Measurements from ENCODE around the gene SENP8. TPM values are rescaled to one million over a fixed set of nuclear protein-coding genes. Genes with fewer than 3 reads are reported as not detected.

The SENP8 gene
- total and polyA plus RNA-seq, 2 of the 13 experiments (the other 11 are each of a cell fraction or from before 2014, with no cell fraction given) = 2.7 to 3.0 TPM

DNA sequence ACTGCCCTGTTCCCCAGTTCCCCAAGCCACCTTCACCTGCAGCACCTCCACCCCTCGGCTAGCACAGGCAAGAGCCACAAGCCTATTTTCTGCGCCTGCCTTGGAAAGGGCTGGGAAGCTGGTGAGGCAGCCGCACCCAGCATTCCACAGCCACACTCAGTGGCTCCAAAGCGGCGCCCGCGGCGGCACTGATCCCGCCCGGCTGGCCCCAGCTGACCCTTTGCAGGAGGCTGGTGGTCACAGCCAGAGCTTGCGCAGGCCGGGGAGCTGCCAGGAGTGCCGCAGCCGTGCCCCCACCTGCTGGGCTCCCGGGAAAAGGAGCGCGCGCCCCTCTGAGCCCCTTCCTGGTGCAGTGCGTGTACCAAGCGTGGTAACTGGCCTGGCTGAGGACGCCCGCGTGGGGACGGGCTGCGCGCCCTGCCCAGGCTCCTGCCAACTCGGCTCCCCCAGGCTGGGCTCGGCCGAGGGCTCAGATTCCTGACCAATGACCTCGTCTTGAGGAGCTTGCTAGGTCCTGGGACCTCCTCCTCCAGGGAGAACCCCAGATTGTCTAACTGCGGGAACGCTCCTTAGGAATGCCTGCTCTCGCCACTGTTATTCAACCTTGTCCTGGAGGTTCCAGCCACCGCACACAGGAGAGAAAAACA is 66.1 kb downstream of the SENP8 start (continued):
- TF ChIP-seq ZHX1 (CRISPR knock-in tag; IDR thresholded peaks at IDR 0.05; ENCODE audit: low read depth) (no peak), POLR2AphosphoS2 (IDR thresholded peaks at IDR 0.05; ENCODE audit: low read depth, low read length) (no peak), EP300 (IDR thresholded peaks at IDR 0.05; ENCODE audit: low read depth in 2 of 2, low read length in 2 of 2) (peak in 1 of 2 experiments; percentile 17; a peak in 1 of 4 replicates), EP300 (CRISPR knock-in tag; IDR thresholded peaks at IDR 0.05; ENCODE audit: borderline replicate concordance) (no peak), IKZF4 (CRISPR knock-in tag; IDR thresholded peaks at IDR 0.05; ENCODE audit: borderline replicate concordance, low read depth, not compliant biosample characterization) (no peak), ZNF121 (CRISPR knock-in tag; IDR thresholded peaks at IDR 0.05) (no peak), ZNF75D (CRISPR knock-in tag; IDR thresholded peaks at IDR 0.05; ENCODE audit: borderline replicate concordance) (no peak), ATF7-NPFF (CRISPR knock-in tag; IDR thresholded peaks at IDR 0.05; ENCODE audit: low read depth) (no peak), KDM2A (CRISPR knock-in tag; IDR thresholded peaks at IDR 0.05; ENCODE audit: borderline replicate concordance, low read depth) (0 out of 2 replicates have a peak, but pooled peaks have one; percentile 20), ZNF256 (CRISPR knock-in tag; conservative IDR thresholded peaks at IDR 0.05) (no peak), ZNF547 (CRISPR knock-in tag; IDR thresholded peaks at IDR 0.05) (0 out of 2 replicates have a peak, but pooled peaks have one; percentile 34), MEIS2 (CRISPR knock-in tag; IDR thresholded peaks at IDR 0.05) (no peak), ZNF570 (CRISPR knock-in tag; IDR thresholded peaks at IDR 0.05; ENCODE audit: borderline replicate concordance) (no peak), PAX8 (CRISPR knock-in tag; IDR thresholded peaks at IDR 0.05; ENCODE audit: borderline replicate concordance) (no peak), MTA3 (CRISPR knock-in tag; IDR thresholded peaks at IDR 0.05) (no peak), ZEB1 (IDR thresholded peaks at IDR 0.05; ENCODE audit: insufficient replicate concordance, low read depth) (no peak), ARNT2 (CRISPR knock-in tag; IDR thresholded peaks at IDR 0.05; ENCODE audit: low read depth) (no peak), NCOR1 (IDR thresholded peaks at IDR 0.05; ENCODE audit: borderline replicate concordance, low read length) (no peak), SP1 (IDR thresholded peaks at IDR 0.05) (no peak), SP1 (CRISPR knock-in tag; IDR thresholded peaks at IDR 0.05) (no peak), ERF (CRISPR knock-in tag; IDR thresholded peaks at IDR 0.05) (no peak), AKAP8 (CRISPR knock-in tag; IDR thresholded peaks at IDR 0.05) (no peak), ZIK1 (CRISPR knock-in tag; IDR thresholded peaks at IDR 0.05; ENCODE audit: borderline replicate concordance, low read depth) (no peak), CHD4 (IDR thresholded peaks at IDR 0.05; ENCODE audit: borderline replicate concordance, low read length) (no peak), KDM1A (CRISPR knock-in tag; IDR thresholded peaks at IDR 0.05) (no peak), NCOA5 (CRISPR knock-in tag; IDR thresholded peaks at IDR 0.05) (no peak), REXO4 (CRISPR knock-in tag; IDR thresholded peaks at IDR 0.05; ENCODE audit: borderline replicate concordance) (no peak), HDAC6 (IDR thresholded peaks at IDR 0.05; ENCODE audit: low read depth, low read length) (no peak)
- TF ChIP-seq, protein P1, sequence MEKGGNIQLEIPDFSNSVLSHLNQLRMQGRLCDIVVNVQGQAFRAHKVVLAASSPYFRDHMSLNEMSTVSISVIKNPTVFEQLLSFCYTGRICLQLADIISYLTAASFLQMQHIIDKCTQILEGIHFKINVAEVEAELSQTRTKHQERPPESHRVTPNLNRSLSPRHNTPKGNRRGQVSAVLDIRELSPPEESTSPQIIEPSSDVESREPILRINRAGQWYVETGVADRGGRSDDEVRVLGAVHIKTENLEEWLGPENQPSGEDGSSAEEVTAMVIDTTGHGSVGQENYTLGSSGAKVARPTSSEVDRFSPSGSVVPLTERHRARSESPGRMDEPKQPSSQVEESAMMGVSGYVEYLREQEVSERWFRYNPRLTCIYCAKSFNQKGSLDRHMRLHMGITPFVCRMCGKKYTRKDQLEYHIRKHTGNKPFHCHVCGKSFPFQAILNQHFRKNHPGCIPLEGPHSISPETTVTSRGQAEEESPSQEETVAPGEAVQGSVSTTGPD (CRISPR knock-in tag; IDR thresholded peaks at IDR 0.05) = no peak

Measured in HepG2 (cell line).